HG03521 (cell line): Measurements from ENCODE around the gene CCNL1.
"Not testable (repeated sequence)": the region's sequence is repeated elsewhere in the genome, so short reads cannot be mapped to it uniquely, and the experiment has no call there.

Experiments used
- ATAC-seq: cut with Tn5 transposase; IDR thresholded peaks from one replicate; pipeline ENCODE4 v1.9.1; 2021; ENCODE audit warnings: mild to moderate bottlenecking, moderate library complexity; ENCODE audit not compliant: unreplicated experiment

Gene CCNL1

GRCh38 chr3:157159762-157160657 is at the start of gene CCNL1:
TSS of gene CCNL1 (minus strand) at chr3:157160147. CDS start at chr3:157160094, 53 bp downstream.
- peak; percentile 87 for ATAC-seq

- no peak for ATAC-seq
Measured at GRCh38 chr3:157204880-157205279, 44.9 kb upstream of the CCNL1 start.

- ATAC-seq = no peak
Measured at GRCh38 chr3:157204431-157204830, 44.5 kb upstream of the CCNL1 start.

- ATAC-seq = no peak
Measured at GRCh38 chr3:157201648-157202278, 41.8 kb upstream of the CCNL1 start.

GRCh38 chr3:157199841-157200240 is 39.9 kb upstream of the CCNL1 start:
- ATAC-seq = no peak

- no peak for ATAC-seq
Measured at GRCh38 chr3:157195965-157196364, 36.0 kb upstream of the CCNL1 start.

- not testable (repeated sequence) for ATAC-seq
Measured at GRCh38 chr3:157191149-157191548, 31.2 kb upstream of the CCNL1 start.

- ATAC-seq = no peak
Measured at GRCh38 chr3:157190380-157190872, 30.5 kb upstream of the CCNL1 start.

- no peak for ATAC-seq
Measured at GRCh38 chr3:157188391-157188790, 28.4 kb upstream of the CCNL1 start.

GRCh38 chr3:157182879-157183278 is 22.9 kb upstream of the CCNL1 start:
- no peak for ATAC-seq

GRCh38 chr3:157180262-157180661 is 20.3 kb upstream of the CCNL1 start:
- no peak for ATAC-seq

- no peak for ATAC-seq
Measured at GRCh38 chr3:157179365-157179803, 19.4 kb upstream of the CCNL1 start.

GRCh38 chr3:157178503-157179364 is 18.8 kb upstream of the CCNL1 start:
- ATAC-seq = not testable (repeated sequence)

GRCh38 chr3:157177801-157178453 is 18.0 kb upstream of the CCNL1 start:
- ATAC-seq = not testable (repeated sequence)

- ATAC-seq = no peak
Measured at GRCh38 chr3:157176934-157177333, 17.0 kb upstream of the CCNL1 start.

GRCh38 chr3:157175691-157176507 is 16.0 kb upstream of the CCNL1 start:
- ATAC-seq = no peak

GRCh38 chr3:157174649-157175498 is 14.9 kb upstream of the CCNL1 start:
- peak; percentile 91 for ATAC-seq

- ATAC-seq = no peak
Measured at GRCh38 chr3:157174290-157174648, 14.3 kb upstream of the CCNL1 start.

- not testable (repeated sequence) for ATAC-seq
Measured at GRCh38 chr3:157173343-157173742, 13.4 kb upstream of the CCNL1 start.
